Measurements from ENCODE around the gene UBXN7.

- TF ChIP-seq CTCF (IDR thresholded peaks at IDR 0.05; ENCODE audit: extremely low read depth in 1 of 2, insufficient read depth in 1 of 2, low read depth in 1 of 2, low read length in 2 of 2) (no peak), POLR2AphosphoS5 (IDR thresholded peaks at IDR 0.05; ENCODE audit: insufficient read depth, low read depth, low read length) (no peak), EZH2 (IDR thresholded peaks at IDR 0.05; ENCODE audit: borderline replicate concordance, low read depth, low read length, severe bottlenecking) (no peak), POLR2A (IDR thresholded peaks at IDR 0.05; ENCODE audit: low read depth, low read length) (no peak)
These were observed 22.7 kb upstream of the UBXN7 start for GRCh38 chr3:196454935-196455334.

Data from endothelial cell of umbilical vein (primary cell).